ENCODE data around the gene PSMD1.

- TF ChIP-seq CTCF (IDR thresholded peaks at IDR 0.05; ENCODE audit: low read depth, low read length), result no peak
- TF ChIP-seq EZH2phosphoT487 (IDR thresholded peaks at IDR 0.05; ENCODE audit: low read depth), result no peak
Observed at GRCh38 chr2:231016566-231017230, 40.0 kb upstream of the PSMD1 start.

All from OCI-LY3 (cell line).